PFSK-1 (cell line): Measurements from ENCODE around the gene ZNF396.

Experiments
- FOXP2 ChIP-seq: optimal IDR thresholded peaks from 2 replicates; pipeline ENCODE3; 2011; ENCODE audit warnings: borderline replicate concordance, control low read depth, inconsistent platforms; ENCODE audit not compliant: insufficient read depth; ENCODE audit errors: extremely low read length, extremely low read depth
- POLR2AphosphoS5 ChIP-seq: IDR thresholded peaks from 2 replicates; pipeline ENCODE4 v1.6.1; 2012; ENCODE audit warnings: low read depth, mild to moderate bottlenecking, control low read depth, low read length, moderate library complexity
- SIN3A ChIP-seq: IDR thresholded peaks from 2 replicates; pipeline ENCODE4 v1.6.1; 2012; ENCODE audit warnings: mild to moderate bottlenecking, low read length, moderate library complexity, borderline replicate concordance; ENCODE audit not compliant: insufficient read depth
- TAF1 ChIP-seq: IDR thresholded peaks from 2 replicates; pipeline ENCODE4 v1.6.1; 2012; ENCODE audit warnings: low read length, control low read depth, borderline replicate concordance; ENCODE audit not compliant: insufficient read depth
- TF ChIP-seq, protein P1 (sequence below), 2 experiments: IDR thresholded peaks; 2 replicates each; pipeline versions ENCODE4 v1.6.1 to v1.8.0; 2011 to 2012; ENCODE audit warnings: low read depth in 2 of 2, low read length in 2 of 2, control low read depth in 1 of 2, inconsistent platforms in 1 of 2, mild to moderate bottlenecking in 1 of 2, moderate library complexity in 1 of 2; ENCODE audit not compliant: insufficient read depth in 1 of 2

The ZNF396 gene

DNA sequence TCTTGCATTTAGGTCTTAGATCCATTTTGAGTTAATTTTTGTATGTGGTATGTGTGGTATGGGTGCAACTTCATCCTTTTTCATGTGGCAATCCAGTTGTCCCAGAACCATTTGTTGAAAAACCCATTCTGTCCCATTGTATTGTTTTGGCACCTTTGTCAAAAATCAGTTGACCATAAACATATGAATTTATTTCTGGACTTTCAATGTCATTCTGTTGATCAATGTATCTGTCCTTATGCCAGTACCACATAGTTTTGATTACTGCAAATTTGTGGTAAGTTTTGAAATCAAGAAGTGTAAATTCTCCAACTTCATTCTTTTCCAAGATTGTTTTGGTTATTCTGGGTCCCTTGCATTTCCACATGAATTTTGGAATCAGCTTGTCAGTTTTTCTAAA is 16.6 kb upstream of the ZNF396 start:
- TF ChIP-seq, protein P1, sequence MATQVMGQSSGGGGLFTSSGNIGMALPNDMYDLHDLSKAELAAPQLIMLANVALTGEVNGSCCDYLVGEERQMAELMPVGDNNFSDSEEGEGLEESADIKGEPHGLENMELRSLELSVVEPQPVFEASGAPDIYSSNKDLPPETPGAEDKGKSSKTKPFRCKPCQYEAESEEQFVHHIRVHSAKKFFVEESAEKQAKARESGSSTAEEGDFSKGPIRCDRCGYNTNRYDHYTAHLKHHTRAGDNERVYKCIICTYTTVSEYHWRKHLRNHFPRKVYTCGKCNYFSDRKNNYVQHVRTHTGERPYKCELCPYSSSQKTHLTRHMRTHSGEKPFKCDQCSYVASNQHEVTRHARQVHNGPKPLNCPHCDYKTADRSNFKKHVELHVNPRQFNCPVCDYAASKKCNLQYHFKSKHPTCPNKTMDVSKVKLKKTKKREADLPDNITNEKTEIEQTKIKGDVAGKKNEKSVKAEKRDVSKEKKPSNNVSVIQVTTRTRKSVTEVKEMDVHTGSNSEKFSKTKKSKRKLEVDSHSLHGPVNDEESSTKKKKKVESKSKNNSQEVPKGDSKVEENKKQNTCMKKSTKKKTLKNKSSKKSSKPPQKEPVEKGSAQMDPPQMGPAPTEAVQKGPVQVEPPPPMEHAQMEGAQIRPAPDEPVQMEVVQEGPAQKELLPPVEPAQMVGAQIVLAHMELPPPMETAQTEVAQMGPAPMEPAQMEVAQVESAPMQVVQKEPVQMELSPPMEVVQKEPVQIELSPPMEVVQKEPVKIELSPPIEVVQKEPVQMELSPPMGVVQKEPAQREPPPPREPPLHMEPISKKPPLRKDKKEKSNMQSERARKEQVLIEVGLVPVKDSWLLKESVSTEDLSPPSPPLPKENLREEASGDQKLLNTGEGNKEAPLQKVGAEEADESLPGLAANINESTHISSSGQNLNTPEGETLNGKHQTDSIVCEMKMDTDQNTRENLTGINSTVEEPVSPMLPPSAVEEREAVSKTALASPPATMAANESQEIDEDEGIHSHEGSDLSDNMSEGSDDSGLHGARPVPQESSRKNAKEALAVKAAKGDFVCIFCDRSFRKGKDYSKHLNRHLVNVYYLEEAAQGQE (IDR thresholded peaks at IDR 0.05; ENCODE audit: insufficient read depth in 1 of 2, low read depth in 2 of 2, low read length in 2 of 2), result no peak
- TF ChIP-seq POLR2AphosphoS5, result no peak
- no peak for TF ChIP-seq SIN3A
- no peak for TF ChIP-seq TAF1
- TF ChIP-seq FOXP2, result no peak

DNA sequence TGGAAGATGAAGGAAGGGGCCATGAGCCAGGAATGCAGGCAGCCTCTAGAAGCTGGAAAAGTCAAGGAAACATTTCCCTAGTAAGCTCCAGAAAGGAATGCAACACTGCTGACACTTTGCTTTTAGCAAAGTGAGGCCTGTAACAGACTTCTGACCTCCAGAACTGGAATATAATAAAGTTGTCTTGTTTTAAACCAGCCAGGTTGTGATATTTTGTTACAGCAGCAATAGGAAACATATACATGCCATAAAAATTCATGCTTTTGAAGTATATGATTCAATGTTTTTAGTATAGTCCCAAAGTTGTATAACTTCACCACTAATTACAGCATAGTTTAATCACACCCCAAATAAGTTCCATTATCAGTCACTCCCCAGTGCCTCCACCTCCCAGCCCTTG is 15.2 kb upstream of the ZNF396 start:
- TF ChIP-seq POLR2AphosphoS5 (no peak), SIN3A (no peak), TAF1 (no peak), FOXP2 (no peak)
- TF ChIP-seq, protein P1 (IDR thresholded peaks at IDR 0.05; ENCODE audit: insufficient read depth in 1 of 2, low read depth in 2 of 2, low read length in 2 of 2), result no peak

GRCh38 chr18:35390951-35391700 is 14.0 kb upstream of the ZNF396 start:
- TF ChIP-seq, protein P1 (IDR thresholded peaks at IDR 0.05; ENCODE audit: insufficient read depth in 1 of 2, low read depth in 2 of 2, low read length in 2 of 2), result no peak
- no peak for TF ChIP-seq SIN3A
- TF ChIP-seq FOXP2, result no peak
- no peak for TF ChIP-seq POLR2AphosphoS5
- no peak for TF ChIP-seq TAF1

DNA sequence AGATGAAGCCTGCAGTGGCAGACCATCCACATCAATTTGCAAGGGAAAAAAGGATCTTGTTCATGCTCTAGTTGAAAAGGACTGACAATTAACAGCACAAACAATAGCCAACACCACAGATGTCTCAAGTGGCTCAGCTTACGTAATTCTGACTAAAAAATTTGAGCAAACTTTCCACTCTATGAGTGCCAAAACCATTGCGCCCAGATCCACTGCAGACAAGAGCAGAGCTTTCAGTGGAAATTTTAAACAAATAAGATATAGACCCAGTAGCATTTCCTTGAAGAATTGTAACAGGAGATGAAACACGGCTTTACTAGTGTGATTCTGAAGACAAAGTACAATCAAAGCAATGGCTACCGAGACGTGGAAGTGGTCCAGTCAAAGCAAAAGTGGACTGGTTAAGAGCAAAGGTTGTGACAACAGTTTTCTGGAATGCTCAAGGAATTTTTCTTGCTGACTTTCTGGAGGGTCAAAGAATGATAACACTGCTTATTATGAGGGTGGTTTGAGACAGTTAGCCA is 12.0 kb upstream of the ZNF396 start:
- TF ChIP-seq SIN3A (no peak), POLR2AphosphoS5 (no peak)
- TF ChIP-seq, protein P1 (IDR thresholded peaks at IDR 0.05; ENCODE audit: insufficient read depth in 1 of 2, low read depth in 2 of 2, low read length in 2 of 2), result no peak

- TF ChIP-seq POLR2AphosphoS5 (no peak), SIN3A (no peak), FOXP2 (no peak), TAF1 (no peak)
- TF ChIP-seq, protein P1 (IDR thresholded peaks at IDR 0.05; ENCODE audit: insufficient read depth in 1 of 2, low read depth in 2 of 2, low read length in 2 of 2), result no peak
Observed at GRCh38 chr18:35387152-35387571, 10.0 kb upstream of the ZNF396 start.
